Body of pancreas (tissue), 4 donors: Measurements from ENCODE around the gene PPP1R26.
"Not testable (repeated sequence)": the region's sequence is repeated elsewhere in the genome, so short reads cannot be mapped to it uniquely, and the experiment has no call there.

Source experiments
- POLR2A ChIP-seq, 3 donors: fragments of 450-650 bp; IDR thresholded peaks; one replicate each; pipeline ENCODE4 v1.6.1; 2016; ENCODE audit warnings: antibody characterized with exemption in 3 of 3, mild to moderate bottlenecking in 2 of 3
- TF ChIP-seq, protein P1 (sequence below), 7 experiments: fragments of 450-650 bp in 4 of 7; fragments of 200-600 bp in 3 of 7; sonication (generic) in 3 of 7; IDR thresholded peaks; one replicate each; pipeline ENCODE4 v1.5.1; 2016 to 2019; ENCODE audit warnings: antibody characterized with exemption in 7 of 7

DNA sequence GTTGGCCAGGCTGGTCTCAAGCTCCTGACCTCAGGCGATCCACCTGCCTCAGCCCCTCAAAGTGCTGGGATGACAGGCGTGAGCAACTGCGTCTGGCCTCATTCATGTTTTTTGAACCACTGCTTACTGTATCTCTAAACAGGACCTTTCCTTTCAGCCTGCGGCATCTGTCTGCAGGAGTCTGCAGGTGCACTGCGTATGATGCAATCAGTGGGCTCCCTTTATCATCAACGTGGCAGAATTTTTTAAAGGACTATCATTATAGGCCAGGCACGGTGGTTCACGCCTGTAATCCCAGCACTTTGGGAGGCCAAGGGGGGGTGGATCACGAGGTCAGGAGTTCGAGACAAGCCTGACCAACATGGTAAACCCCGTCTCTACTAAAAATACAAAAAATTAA is 30.1 kb upstream of the PPP1R26 start:
- TF ChIP-seq, protein P1, sequence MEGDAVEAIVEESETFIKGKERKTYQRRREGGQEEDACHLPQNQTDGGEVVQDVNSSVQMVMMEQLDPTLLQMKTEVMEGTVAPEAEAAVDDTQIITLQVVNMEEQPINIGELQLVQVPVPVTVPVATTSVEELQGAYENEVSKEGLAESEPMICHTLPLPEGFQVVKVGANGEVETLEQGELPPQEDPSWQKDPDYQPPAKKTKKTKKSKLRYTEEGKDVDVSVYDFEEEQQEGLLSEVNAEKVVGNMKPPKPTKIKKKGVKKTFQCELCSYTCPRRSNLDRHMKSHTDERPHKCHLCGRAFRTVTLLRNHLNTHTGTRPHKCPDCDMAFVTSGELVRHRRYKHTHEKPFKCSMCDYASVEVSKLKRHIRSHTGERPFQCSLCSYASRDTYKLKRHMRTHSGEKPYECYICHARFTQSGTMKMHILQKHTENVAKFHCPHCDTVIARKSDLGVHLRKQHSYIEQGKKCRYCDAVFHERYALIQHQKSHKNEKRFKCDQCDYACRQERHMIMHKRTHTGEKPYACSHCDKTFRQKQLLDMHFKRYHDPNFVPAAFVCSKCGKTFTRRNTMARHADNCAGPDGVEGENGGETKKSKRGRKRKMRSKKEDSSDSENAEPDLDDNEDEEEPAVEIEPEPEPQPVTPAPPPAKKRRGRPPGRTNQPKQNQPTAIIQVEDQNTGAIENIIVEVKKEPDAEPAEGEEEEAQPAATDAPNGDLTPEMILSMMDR (IDR thresholded peaks at IDR 0.05): not testable (repeated sequence)
- not testable (repeated sequence) for TF ChIP-seq POLR2A (IDR thresholded peaks at IDR 0.05)
